ENCODE measurements around the gene GJC2.
"Not testable (repeated sequence)": the region's sequence is repeated elsewhere in the genome, so short reads cannot be mapped to it uniquely, and the experiment has no call there.

The GJC2 gene

GRCh38 chr1:228173528-228174481 lies 24.1 kb downstream of the GJC2 start:
- not testable (repeated sequence) for DNase-seq

DNA sequence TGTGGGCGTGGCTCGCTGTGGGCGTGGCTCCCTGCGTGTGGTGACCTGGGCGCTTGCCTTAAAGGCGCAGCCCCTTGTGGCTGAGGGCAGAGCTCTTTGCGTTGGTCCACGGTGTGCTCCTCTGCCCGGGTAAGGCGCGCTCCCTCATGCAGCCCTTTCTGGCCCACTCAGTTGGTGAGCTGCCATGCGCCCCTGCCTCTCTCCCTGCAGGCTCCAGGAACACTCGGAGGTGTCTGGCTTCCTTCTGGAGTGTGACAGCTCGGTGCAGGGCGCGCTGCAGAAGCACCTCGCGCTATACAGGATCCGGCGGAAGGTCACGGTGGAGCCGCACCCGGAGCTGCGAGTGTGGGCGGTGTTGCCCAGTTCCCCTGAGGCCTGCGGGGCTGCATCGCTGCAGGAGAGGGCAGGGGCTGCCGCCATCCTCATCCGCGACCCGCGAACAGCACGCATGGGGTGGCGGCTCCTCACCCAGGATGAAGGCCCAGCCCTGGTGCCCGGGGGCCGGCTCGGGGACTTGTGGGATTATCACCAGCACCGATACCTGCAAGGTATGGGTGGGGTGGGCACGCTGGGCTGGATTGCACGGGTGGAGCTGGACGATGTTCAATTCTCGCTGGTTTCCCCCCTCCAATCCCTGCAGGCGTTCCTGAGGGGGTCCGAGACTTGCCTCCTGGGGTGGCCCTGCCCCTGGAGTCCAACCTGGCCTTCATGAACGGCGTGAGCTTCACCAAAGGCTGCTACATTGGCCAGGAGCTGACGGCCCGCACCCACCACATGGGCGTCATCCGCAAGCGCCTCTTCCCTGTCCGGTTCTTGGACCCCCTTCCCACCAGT lies 25.0 kb downstream of the GJC2 start:
- no peak for DNase-seq

DNA sequence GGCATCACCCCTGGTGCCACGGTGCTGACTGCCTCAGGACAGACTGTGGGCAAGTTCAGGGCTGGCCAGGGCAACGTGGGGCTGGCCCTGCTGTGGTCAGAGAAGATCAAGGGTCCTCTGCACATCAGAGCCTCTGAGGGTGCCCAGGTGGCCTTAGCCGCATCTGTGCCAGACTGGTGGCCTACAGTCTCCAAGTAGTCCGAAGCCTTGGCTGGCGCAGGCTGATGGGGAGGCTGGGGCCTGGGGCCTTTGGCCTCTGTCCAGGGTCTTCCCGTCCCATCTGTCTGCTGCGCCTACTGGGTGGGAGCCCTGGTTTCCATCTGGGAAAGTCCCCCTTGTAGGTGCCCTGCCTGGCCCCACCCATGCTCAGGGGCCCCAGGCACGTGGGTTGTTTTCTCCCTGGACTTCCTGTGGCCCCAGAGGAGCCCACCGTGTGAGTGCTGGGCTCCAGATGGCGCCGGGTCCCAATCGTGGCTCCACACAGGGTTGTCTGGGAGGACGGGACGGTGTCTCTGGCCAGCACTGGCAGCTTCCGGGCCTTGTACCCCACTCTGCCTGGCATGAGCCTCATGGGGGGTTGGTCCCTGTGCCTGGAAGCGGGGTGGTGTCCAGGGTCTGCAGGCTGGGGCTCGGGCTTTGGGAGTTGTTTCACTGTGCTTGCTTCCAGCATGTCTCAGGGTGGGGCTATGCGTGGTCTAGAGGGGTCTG lies 25.7 kb downstream of the GJC2 start:
- DNase-seq: no peak

- no peak for DNase-seq
Measured at GRCh38 chr1:228176024-228176395, 26.3 kb downstream of the GJC2 start.

DNA sequence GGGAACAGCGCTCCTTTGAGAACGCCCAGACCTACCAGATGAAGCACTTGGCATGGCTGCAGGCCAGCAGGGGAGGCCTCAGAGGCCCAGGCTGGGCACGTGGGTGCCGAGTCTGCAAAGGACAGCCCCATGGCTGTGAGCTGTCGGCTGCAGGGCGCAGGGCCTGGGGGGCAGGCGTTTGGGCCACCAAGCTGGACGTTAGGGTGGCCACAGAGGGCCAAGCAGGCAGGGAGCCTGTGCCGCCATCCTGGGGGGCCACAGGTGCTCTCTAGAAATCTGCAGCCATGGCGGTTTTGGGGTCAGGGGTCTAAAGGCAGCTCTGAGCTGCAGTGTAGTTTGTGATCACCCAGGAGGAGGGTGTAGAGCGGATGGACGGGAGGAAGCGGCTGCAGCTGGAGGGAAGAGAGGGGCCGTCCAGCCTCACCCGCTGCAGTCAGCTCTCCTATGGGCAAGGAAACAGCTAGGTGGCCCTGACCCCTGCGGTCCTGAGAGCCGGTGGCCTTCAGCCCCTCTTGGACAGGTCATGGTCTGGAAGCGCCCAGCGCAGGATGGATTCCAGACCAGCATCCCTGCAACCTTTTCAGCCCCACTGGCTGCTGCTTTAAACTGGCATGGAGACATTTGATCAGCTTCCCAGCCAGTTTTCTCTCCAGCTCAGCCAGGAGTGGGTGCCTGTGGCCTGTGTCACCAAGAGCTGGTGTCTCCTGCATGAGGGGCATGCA lies 26.9 kb downstream of the GJC2 start:
- no peak for DNase-seq

DNA sequence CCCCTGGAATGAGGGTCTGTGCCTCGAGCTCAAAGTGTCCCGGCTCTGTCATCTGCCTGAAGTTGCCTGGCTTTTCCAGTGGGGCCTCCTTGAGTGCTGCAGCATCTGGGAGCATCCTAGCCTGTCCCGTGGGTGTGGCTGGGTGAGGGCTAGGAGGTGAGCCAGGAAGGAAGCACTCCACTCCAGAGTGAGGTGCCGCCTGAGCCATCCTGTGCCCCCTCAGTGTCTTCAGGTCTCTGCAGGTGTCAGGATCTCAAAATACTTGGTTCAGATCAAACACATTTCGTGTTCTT lies 27.4 kb downstream of the GJC2 start:
- DNase-seq: no peak

DNA sequence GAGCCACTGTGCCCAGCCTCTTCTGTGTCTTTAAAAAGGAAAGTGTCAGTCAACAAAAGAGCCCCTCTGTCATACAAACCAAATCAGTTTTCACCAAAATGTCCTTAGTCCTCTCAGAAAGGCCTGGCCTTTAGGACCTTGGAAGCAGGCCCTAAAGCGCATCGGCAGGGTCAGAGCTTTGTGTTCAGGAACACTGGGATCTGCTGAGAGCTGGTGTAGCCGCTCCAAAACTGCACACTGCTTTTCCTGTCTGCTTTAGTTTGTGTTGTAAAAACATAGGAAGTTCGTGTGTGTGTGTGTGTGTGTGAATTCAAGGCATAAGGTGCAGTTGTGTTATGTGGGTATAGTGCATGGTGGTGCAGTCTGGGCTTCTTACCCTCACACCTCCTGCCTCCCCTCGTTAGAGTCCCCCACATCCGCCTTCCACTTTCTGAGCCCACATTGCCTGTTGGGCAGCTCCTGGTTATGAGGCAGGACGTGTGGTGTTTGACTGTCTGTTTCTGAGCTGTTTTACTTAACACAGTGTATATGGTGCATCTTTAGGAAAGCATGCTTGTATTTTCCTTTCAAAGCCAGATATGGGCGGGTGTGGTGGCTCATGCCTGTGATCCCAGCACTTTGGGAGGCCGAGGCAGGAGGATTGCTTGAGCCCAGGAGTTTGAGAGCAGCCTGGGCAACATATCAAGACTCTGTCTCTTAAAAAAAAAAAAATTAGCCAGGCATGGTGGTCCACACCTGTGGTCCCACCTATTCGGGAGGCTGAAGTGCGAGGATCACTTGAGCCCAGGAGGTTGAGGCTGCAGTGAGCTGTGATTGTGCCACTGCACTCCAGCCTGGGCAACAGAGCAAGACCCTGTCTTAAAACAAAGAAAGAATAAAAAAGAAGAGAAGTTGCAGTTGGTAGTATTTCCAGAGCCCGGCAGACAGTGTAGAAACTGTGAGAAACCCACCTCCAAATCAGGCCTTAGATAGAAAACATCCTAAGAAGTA lies 28.3 kb downstream of the GJC2 start:
- DNase-seq: no peak

- no peak for DNase-seq
Measured at GRCh38 chr1:228178737-228179684, 29.3 kb downstream of the GJC2 start.

GRCh38 chr1:228180271-228180958 lies 30.7 kb downstream of the GJC2 start:
- no peak for DNase-seq

DNA sequence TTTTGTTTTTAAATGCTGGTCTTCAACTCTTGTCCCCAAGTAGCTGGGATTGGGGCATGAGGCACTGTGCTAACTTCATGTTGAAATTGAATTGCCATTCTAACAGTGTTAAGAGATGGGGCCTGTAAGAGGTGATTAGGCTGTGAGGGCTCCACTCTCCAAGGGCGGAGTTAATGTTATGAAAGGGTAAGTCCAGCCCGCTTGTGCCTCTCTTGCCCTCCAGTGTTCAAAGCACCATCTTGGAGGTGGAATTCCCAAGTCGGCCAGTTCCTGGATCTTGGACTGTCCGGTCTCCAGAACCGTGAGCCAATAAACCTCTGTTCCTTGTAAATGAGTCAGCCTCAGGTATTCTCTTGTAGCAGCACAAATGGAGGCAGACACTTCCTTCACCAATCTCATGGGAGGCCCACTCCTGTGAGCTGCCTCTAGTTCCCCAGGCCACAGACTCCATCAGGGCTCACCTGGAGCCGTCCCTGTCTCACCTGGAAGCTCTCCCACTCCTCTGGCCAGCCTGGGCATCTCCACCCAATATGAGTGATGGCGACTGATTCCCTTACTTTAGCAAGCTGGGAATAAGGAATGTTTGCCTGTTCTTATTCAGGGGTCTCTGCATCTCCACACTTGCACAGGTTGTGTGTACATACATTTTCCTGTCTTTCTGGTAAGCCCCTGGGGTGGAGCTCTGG lies 31.4 kb downstream of the GJC2 start:
- no peak for DNase-seq

DNA sequence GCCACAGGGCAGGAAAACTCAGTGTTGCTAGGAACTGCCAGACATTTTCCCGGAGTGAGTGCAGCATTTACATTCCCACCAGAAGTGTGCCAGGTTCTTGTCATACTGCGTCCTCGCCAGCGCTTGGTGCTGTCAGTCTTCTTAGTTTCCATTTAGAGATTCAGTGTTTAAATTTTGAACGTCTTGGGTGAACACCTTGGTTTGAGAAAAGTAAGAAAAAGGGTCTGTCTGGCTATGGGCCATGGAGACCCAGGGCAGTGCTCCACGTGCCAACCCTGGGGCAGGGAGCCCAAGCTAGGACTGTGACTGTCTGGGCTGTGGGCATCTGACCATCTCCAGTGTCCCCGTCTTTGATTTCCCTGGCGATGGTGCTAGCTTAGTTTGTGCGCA lies 31.9 kb downstream of the GJC2 start:
- DNase-seq: no peak

- no peak for DNase-seq
Measured at GRCh38 chr1:228182296-228183030, 32.7 kb downstream of the GJC2 start.

- peak; percentile 39 for DNase-seq
Measured at GRCh38 chr1:228184152-228184551, 34.4 kb downstream of the GJC2 start.

- DNase-seq: no peak
Measured at GRCh38 chr1:228185641-228185965, 35.9 kb downstream of the GJC2 start.

GRCh38 chr1:228188249-228188648 lies 38.5 kb downstream of the GJC2 start:
- not testable (repeated sequence) for DNase-seq

- DNase-seq: no peak
Measured at GRCh38 chr1:228190182-228190581, 40.5 kb downstream of the GJC2 start.

DNA sequence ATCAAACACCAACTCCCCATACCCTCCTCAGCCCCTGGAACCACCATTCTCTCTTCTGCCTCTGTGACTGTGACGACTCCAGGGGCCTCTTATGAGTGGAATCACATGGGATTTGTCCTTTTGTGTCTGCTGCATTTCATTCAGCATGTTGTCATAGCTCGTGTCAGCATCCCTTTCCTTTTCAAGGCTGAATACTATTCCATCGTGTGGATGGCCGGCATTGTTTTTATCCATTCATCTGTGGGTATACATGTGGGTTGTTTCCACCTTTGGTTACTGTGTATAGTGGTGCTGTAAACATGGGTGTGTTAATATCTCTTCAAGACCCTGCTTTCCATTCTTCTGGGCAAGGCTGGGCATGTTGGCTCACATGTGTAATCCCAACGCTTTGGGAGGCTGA lies 41.0 kb downstream of the GJC2 start:
- no peak for DNase-seq

GRCh38 chr1:228194436-228194835 lies 44.7 kb downstream of the GJC2 start:
- DNase-seq: no peak
